ENCODE data around the gene PI3.

The PI3 gene

GRCh38 chr20:45189067-45189609, 14.4 kb downstream of the PI3 start:
- no peak for DNase-seq

- DNase-seq, result no peak
Measured at GRCh38 chr20:45189861-45190260, 15.2 kb downstream of the PI3 start.

GRCh38 chr20:45191926-45192325, 17.2 kb downstream of the PI3 start:
- no peak for DNase-seq

GRCh38 chr20:45193331-45193730, 18.6 kb downstream of the PI3 start:
- DNase-seq, result no peak

- no peak for DNase-seq
Measured at GRCh38 chr20:45206725-45207124, 32.0 kb downstream of the PI3 start, which contains the start of gene SEMG1. SEMG1 (plus strand) TSS chr20:45207033; CDS start chr20:45207054, 21 bp downstream.

- no peak for DNase-seq
Measured at GRCh38 chr20:45209924-45210323, 35.2 kb downstream of the PI3 start.

GRCh38 chr20:45211569-45212474, 37.1 kb downstream of the PI3 start:
- DNase-seq, result no peak

- no peak for DNase-seq
Measured at GRCh38 chr20:45212836-45213235, 38.1 kb downstream of the PI3 start.

- no peak for DNase-seq
Measured at GRCh38 chr20:45218124-45218523, 43.4 kb downstream of the PI3 start.

GRCh38 chr20:45218636-45219035, 43.9 kb downstream of the PI3 start:
- no peak for DNase-seq

- no peak for DNase-seq
Measured at GRCh38 chr20:45221076-45221475, 46.4 kb downstream of the PI3 start, which contains the start of gene SEMG2. SEMG2 (plus strand) TSS chr20:45221373; CDS start chr20:45221390, 17 bp downstream.

- no peak for DNase-seq
Measured at GRCh38 chr20:45223136-45223535, 48.4 kb downstream of the PI3 start.
